Measurements from ENCODE around the gene WDR5B. TPM values are rescaled to one million over a fixed set of nuclear protein-coding genes. Genes with fewer than 3 reads are reported as not detected.
"Not testable (repeated sequence)": the region's sequence is repeated elsewhere in the genome, so short reads cannot be mapped to it uniquely, and the experiment has no call there.

WDR5B gene
- 4.7 and 6.0 TPM in 2 replicates for total RNA-seq (2014; rRNA removed)
- 1.7 TPM for polyA plus RNA-seq (2012)

DNA sequence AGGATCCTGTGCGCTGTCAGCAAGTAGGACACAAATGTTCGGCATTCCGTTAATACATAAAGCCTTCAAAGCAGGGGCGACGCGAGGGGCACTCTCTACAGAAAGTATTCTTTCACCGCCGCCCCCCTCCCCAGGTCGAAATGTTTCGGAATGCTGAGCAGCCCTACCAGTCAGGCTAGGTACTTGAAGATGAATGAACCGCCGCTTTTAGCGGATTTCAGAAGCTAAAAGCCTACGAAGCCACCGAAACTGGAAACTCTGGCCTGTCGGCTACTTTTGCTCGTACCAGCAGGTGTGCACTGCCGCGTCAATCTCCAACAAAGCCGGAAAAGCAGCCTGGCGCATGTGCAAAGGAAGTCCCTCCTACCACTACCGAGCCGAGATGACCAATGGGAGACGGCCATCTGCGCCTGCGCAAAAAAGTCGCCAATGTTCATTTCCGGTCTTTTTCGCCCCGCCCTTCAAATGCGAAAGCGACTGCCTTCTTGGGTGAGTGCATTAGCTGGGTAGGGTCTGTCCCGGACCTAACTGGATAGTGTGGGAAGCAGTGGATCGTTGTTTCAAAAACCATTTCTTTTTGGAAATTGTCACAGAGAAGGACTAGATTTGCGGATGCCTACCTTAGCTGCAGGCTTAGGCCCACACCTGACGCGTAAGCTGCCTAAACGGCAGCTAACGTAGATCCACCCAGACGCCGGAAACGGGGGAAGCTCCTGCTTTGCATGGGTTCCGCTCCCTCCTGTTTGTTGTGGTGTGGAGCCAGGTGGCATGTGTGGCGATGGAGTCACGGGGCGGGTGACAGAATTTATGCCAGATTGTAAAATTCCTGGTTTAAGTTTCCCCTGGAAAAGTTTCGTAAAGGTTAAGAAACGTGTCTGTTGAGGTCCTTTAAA lies at the start of gene WDR5B:
TSS of gene WDR5B (minus strand) at position 301 of the 893 bp plus-strand sequence. CDS start 534 bp downstream, outside the sequence.
- DNase-seq (ENCODE audit: low read depth): peak; percentile 96

DNA sequence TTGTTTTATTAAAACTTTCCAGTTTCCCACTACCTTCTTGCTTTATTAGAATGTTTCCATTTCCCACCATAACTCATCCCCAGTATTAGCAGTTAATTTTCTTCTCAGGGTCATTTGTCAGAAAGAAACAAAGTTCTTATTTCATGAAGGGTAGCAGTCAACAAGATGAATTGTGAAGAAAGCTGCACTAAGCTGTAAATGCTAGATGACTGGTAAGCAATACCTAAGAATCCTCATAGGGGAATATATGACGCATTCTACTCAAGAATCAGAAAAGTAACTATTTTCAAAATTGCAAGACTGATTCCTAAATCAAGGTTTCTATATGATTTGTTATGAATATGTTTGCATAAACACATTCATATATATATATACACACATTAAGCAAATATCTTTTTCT lies 48.8 kb upstream of the WDR5B start:
- no peak for DNase-seq (ENCODE audit: low read depth)

DNA sequence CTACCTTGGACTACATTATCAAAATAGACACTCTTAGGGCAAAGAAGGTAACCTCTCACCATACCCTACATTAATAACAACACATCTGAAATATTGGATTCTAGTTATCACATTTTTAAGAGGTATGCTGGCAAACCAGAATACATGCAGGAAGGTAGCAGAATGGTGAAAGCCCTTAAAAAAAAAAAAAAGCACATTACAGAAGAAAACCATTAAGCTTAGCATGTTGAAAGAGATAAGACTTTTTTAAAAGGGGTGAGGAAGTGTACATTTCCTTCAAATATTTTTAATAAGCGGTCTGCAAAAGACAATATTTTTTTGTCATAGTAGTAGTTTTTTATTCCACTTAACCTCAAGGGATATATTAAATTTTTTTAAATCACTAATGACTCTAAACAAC lies 46.5 kb upstream of the WDR5B start:
- DNase-seq (ENCODE audit: low read depth): no peak

DNA sequence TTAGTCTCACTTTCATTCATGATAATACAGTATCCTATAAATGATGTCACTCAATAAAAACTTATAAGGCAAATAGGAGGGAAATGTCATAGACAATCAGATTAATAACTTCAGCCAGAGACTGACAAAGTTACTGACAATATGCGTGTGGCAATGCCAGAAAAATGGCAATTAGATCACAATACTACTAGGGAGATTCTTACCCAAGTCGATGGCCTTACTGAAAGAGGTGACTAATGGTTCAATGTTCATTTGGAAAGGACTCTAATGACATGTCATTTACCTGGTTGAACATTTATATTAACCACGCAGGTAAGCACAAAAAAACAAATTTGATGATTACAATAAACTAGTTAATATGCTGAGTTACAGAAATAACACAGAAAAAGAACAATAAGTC lies 45.9 kb upstream of the WDR5B start:
- no peak for DNase-seq (ENCODE audit: low read depth)

DNA sequence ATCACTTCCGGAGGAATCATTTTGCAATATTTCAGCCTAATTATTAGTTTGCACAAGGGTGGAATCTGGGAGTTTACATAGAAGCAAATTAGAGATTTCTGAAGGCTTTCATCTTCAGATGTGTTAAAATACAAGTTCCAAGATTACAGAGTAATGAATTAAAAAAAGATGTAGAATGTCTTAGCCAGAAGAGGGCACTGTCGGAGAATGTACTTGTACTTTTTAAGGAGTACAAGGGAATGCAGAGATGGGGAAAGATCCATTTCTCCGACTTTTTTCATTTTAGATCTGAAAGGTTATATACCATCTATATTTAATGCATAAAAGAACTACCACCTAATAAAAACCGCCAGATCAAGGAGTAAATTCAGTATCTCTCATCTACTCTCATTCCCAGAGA lies 43.1 kb upstream of the WDR5B start:
- peak; percentile 42 for DNase-seq (ENCODE audit: low read depth)

DNA sequence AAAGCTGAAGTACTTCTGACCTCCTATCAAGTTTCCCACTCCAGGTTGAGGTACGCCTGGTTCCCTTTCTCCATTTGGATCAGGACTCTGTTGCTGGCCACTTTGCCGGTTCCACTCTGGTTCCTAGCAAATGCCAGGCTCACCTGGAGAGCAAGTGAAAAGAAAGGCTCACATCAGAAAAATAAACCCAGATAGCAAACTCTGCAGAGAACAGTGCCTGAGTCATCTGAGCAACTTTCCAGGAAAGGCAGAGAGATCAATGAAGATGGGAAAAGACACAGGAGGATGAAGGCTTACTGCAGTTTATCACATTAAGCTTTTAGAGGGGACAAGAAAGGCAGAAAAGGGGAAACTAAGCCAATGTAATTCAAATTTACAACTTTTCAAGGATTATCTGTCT lies 41.8 kb upstream of the WDR5B start:
- no peak for DNase-seq (ENCODE audit: low read depth)

DNA sequence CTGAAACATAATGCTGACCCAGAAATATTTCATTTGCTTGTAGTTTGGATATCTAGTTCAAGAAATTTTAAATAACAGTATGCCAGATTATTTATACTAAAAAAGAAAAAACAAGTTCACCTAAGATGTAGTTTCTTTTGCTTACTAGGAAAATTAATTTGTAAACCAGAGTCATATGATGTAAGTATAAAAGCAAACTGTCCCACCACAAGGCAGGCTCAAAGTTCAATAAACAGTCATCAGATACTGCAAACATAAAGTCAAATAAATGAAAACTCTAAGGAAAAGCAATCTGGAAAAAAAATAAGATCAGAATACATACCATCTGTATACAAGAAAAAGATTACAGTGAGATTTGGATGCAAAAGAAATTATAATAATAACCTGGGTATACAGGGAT lies 40.2 kb upstream of the WDR5B start:
- no peak for DNase-seq (ENCODE audit: low read depth)

DNA sequence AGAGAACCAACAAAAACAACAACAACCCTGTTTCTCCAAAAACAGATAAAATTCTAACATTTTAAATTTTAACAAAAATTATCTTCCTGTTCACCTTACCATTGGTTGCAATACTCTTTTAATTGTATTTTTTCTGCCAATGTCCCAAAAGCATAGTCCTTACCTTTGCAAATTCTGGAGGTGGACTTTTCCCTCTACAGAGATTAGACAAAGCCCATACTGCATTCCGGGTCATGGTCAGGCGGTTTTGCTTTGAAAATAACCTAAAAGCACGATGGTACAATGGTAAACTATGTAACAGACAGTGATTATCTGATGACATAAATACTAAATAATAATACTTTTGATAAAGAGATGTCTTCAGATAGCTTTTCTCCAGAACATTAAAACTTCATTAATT lies 35.5 kb upstream of the WDR5B start:
- no peak for DNase-seq (ENCODE audit: low read depth)

DNA sequence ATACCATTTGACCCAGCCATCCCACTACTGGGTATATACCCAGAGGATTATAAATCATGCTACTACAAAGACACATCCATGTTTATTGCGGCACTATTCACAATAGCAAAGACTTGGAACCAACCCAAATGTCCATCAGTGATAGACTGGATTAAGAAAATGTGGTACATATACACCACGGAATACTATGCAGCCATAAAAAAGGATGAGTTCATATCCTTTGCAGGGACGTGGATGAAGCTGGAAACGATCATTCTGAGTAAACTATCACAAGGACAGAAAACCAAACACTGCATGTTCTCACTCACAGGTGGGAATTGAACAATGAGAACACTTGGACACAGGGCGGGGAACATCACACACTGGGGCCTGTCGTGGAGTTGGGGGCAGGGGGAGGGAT lies 32.4 kb upstream of the WDR5B start:
- DNase-seq (ENCODE audit: low read depth): not testable (repeated sequence)

DNA sequence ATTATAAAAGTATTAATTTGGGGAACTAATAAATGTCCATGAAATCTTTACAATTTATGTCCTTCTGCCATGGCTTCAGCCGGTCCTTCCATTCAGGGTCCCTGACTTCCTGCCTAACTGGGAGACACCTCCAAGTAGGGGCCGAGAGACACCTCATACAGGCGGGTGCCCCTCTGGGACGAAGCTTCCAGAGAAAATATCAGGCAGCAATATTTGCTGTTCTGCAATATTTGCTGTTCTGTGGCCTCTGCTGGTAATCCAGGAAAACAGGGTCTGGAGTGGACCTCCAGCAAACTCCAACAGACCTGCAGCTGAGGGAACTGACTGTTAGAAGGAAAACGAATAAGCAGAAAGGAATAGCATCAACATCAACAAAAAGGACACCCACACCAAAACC lies 28.6 kb upstream of the WDR5B start:
- DNase-seq (ENCODE audit: low read depth): not testable (repeated sequence)

DNA sequence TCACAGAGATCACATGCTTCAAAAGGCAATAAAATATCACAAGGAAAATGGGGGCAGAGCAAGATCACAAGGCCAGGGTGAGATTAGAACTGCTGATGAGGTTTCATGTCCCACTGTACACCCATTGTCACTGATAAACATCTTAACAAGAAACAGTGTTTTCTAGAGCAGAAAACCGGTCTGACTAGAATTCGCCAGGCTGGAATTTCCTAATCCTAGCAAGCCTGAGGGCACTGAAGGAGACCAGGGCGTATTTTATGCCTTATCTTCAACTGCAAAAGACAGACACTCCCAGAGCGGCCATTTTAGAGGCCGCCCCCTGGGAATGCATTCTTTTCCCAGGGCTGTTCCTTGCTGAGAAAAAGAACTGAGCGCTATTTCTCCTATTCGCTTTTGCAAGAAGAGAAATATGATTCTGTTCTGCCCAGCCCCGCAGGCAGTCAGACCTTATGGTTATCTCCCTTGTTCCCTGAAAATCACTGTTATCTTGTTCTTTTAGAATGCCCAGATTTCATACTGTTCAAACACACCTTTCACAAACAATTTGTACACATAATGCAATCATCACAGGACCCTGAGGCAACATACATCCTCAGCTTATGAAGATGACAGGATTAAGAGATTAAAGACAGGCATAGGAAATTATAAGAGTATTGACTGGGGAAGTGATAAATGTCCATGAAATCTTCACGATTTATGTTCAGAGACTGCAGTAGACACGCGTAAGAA lies 28.1 kb upstream of the WDR5B start:
- not testable (repeated sequence) for DNase-seq (ENCODE audit: low read depth)

DNA sequence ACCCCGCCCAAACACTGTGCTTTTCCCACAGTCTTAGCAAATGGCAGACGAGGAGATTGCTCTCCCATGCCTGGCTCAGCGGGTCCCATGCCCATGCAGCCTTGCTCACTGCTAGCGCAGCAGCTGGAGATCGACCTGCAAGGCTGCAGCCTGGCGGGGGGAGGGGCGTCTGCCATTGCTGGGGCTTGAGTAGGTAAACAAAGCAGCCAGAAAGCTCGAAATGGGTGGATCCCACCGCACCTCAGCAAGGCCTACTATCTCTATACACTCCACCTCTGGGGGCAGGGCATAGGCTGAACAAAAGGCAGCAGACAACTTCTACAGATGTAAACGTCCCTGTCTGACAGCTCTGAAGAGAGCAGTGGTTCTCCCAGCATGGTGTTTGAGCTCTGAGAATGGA lies 27.2 kb upstream of the WDR5B start:
- DNase-seq (ENCODE audit: low read depth): no peak

DNA sequence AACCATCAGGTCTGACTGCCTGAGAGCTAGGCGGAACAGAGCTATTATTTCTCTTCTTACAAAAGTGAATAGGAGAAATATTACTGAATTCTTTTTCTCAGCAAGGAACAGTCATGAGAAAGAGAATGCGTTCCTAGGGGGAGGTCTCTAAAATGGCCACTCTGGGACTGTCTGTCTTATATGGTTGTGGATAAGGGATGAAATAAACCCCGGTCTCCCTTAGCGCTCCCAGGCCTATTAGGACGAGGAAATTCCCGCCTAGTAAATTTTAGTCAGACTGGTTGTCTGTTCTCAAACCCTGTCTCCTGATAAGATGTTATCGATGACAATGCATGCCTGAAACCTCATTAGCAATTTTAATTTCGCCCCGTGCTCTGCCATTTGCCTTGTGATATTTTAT lies 20.1 kb upstream of the WDR5B start:
- no peak for DNase-seq (ENCODE audit: low read depth)

DNA sequence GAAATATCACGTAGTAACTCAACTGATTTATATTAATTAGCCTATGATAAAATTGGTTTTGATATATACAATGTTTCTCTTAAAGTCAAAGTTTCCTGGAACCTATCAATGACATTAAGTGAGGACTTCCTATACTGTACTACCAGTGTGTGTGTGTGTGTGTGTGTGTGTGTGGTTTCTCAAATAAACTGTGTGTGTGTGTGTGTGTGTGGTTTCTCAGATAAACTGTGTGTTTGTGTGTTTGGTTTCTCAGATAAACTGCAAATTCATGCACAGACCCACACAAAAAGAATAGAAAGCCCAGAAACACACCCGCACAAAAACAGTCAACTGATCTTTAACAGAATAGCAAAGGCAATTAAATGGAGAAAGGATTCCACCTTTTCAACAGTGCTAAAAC lies 14.5 kb upstream of the WDR5B start:
- no peak for DNase-seq (ENCODE audit: low read depth)

DNA sequence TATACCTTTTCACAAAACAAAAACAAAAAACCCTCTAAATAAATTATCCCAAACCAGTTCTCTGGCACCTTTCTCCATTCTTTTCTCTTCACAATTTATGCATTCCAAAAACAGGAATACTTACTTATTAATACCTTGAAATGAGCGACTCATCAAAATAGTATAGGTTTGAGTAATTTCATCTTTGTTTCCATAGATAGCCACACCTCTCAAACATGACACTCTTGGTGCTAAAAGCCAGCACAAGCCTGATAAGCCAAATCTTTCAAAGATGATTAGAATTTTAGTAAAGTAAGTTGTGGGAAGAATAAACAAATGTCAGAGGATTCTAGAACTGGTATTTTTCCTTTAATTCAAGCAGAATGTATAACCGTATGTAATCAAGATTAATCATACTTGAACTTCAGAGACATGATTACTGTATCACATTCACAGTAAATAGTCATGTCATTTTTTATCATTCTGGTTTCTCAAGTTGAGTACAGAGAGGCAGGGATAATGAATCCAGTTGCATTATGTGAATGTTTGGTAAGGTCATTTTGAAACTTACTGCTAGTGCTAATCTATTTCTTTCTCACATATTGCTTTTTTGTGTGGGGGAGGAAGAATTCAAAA lies 12.1 kb upstream of the WDR5B start:
- DNase-seq (ENCODE audit: low read depth): no peak

DNA sequence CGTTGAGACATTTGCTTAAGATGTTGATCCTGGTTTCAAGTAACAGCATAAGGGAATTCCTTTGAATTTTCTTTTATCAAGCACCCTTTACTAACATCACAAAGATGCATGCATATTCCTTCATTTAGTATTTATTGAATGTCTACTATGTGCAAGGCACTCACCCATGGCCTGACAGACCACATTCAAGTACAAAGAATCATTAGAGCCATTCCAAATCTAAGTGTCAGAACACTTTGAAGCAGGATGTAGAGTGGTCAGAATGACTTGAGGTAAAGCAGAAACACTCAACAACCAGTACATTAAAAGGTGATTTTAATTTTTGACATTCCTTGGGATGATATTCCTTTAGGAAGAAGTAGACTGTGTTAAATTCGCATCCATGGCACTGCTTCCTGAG lies 6.0 kb upstream of the WDR5B start:
- DNase-seq (ENCODE audit: low read depth): no peak

DNA sequence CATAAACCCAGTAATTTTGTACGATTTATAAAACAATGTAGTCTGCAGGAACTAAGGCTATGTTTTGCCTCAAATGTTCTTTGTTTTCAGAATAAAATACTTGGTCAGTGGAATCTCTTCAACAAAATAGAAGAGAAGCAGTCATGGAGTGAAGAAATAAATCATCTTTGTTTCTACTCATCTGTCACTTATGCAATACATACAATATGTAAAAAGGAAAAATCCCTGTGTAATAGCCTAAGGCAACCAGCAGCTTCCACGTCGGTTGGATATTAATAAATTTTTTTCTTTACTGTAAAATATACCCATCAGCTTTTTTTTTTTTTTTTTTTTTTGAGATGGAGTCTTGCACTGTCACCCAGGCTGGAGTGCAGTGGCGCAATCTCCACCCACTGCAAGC lies 5.2 kb upstream of the WDR5B start:
- DNase-seq (ENCODE audit: low read depth): no peak

DNA sequence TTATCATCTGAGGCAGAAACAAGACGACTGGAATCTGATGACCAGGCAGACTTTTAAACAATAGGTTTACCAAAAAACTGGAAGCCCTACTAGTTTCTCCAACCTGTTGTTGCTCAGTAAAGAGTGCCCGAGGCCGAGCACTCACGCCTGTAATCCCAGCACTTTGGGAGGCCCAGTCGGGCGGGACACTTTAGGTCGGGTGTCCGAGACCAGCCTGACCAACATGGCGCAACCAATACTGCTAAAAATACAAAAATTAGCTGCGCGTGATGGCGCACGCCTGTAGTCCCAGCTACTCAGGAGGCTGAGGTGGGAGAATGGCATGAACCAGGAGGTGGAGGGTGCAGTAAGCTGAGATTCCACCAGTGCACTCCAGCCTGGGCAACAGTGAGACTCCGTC lies 1.1 kb upstream of the WDR5B start:
- no peak for DNase-seq (ENCODE audit: low read depth)

DNA sequence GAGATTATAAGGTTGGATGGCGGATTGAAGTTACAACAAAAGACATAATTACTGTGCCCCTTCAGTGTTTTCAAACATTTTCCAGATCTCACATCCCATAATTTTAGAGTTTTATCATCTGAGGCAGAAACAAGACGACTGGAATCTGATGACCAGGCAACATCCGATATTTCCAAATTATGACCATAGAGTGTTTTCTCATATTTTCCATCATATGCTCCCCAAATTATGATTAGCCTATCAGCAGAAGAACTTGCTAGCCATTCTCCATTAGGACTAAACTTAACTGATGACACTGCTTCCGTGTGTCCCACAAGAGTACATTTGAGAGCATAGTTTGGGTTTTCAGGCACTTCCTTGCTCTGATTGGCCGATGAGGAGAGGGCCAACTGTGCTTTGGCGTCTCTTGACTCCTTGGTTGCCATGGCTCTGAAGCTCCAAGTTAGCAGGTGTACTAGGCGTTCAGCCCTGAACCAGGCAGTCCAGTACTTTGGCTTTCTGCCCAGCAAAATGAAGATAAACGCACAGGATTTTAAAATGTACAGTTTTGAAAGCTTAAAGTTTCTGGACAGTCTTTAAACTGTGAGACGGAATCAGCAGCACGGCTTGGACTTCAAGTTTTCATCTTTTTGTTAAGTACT lies 638 bp downstream of the WDR5B start:
- peak; percentile 60 for DNase-seq (ENCODE audit: low read depth)

DNA sequence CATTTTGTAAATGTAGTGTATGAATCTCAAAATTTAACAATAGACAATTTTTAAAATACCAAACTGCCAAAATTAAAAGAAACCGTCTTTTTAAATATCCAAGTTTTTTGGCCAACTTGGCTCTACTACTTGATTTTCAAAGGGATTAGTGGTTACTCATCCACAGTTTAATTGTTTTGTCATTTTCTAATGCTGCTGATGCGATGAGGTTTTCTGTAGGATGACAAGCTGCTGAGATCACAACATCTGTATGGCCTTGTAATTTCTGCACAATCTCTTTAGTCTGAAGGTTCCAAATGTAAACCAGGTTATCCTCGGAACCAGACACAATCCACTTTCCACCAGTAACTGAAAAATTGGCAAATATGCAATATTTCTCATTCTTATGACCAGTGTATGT lies 1.5 kb downstream of the WDR5B start:
- DNase-seq (ENCODE audit: low read depth): no peak

DNA sequence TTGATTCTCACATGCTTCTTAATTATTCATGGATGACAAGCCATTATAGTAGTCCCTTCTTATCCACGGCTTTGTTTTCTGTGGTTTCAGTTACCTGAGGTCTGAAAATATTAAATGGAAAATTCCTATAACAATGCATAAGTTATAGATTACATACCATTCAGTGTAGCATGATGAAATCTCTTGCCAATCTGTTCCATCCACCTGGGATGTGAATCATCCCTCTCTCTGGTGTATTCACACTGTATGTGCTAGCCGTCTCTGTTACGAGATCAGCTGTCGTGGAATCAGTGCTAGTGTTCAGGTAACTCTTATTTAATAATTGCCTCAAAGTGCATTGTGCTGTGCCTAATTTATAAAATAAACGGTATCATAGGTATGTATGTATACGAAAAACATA lies 5.2 kb downstream of the WDR5B start:
- no peak for DNase-seq (ENCODE audit: low read depth)

DNA sequence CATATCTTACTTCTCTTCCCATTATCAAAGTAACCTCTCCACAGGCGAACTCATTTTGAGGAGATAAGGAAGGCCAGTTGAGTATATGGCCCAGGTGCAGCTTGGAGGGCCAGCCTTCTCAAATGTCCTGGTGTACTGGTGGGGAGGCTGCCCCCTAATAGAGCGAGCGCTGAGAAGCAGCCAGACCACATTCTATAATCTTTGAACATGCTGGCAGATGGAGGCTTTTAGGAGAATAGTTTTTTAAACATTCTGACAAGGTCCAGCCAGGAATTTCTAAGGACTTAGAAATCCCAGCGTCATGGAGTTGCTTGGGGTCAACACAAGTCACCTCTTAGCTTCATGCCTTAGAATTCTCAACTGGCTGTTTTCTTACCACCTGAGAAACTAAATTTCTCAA lies 5.8 kb downstream of the WDR5B start:
- DNase-seq (ENCODE audit: low read depth): no peak
